HG03469 (cell line): Measurements from ENCODE around the gene MVD.
"Not testable (repeated sequence)": the region's sequence is repeated elsewhere in the genome, so short reads cannot be mapped to it uniquely, and the experiment has no call there.

Experiments
- ATAC-seq: cut with Tn5 transposase; IDR thresholded peaks from one replicate; pipeline ENCODE4 v1.9.1; 2021; ENCODE audit warnings: mild to moderate bottlenecking, moderate library complexity, moderate number of reproducible peaks; ENCODE audit not compliant: unreplicated experiment

Gene MVD

GRCh38 chr16:88613911-88614817 lies 48.7 kb downstream of the MVD start:
- ATAC-seq = no peak

- no peak for ATAC-seq
These were observed 49.6 kb downstream of the MVD start for GRCh38 chr16:88613293-88613692.

- ATAC-seq = no peak
These were observed 51.7 kb downstream of the MVD start for GRCh38 chr16:88610909-88611812.

GRCh38 chr16:88610080-88610479 lies 52.8 kb downstream of the MVD start:
- ATAC-seq = no peak

- ATAC-seq = not testable (repeated sequence)
These were observed 53.5 kb downstream of the MVD start for GRCh38 chr16:88609426-88609825.

GRCh38 chr16:88608076-88608475 lies 54.8 kb downstream of the MVD start:
- no peak for ATAC-seq

- no peak for ATAC-seq
These were observed 56.6 kb downstream of the MVD start for GRCh38 chr16:88606148-88606757.

- ATAC-seq = no peak
These were observed 57.4 kb downstream of the MVD start for GRCh38 chr16:88605186-88606147.

GRCh38 chr16:88602091-88602490 lies 60.8 kb downstream of the MVD start:
- ATAC-seq = no peak
